GM08714 (cell line): ENCODE measurements around the gene FNDC3B.

Source experiments
- H3K4me3 ChIP-seq: fragments of 200-500 bp; sonication (Bioruptor generic); 2 replicates; pipeline ENCODE4 v1.5.1; 2014; ENCODE audit warnings: mild to moderate bottlenecking, low read length, inconsistent platforms
- ZNF274 ChIP-seq: IDR thresholded peaks from 2 replicates; pipeline ENCODE4 v1.6.1; 2012; ENCODE audit warnings: mild to moderate bottlenecking, low read depth, low read length

Gene FNDC3B

GRCh38 chr3:172056416-172056815, 17.0 kb downstream of the FNDC3B start:
- H3K4me3 ChIP-seq: no peak overlapping the region
- no peak for TF ChIP-seq ZNF274

GRCh38 chr3:172057059-172057458, 17.7 kb downstream of the FNDC3B start:
- H3K4me3 ChIP-seq: no peak overlapping the region
- no peak for TF ChIP-seq ZNF274

DNA sequence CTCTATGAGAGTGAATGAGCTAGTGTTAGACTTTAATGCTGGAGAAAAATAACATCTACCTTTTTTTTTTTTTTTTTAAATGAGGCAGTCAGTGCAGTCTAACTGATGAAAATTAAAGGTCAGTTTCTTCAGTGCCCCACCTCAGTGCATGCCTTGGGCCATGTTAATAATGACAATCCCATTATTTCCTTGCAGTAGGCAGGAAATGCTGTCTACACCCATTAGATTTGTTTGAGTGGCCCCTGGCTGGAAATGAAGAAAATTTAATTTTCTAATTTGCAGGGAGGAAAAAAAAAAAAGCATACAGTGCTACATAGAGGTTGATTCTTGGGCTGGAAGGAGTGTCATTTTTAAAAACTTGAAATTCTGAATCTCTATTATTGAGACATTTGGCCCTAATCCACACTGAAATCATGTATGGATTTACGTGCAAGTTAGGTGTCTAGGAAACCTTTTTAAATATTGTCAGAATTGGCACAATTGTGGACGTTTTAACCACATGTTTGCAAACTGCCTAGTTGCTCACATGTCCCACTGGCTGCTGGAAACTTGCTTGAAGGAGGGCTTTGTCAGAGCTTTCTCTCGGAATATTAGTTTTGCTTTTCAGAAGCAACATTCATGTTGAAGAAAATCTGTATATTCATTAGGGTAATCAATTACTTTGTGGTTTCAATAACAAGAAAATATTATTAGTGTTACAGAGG, 18.4 kb downstream of the FNDC3B start:
- no peak overlapping the region for H3K4me3 ChIP-seq
- TF ChIP-seq ZNF274: no peak

DNA sequence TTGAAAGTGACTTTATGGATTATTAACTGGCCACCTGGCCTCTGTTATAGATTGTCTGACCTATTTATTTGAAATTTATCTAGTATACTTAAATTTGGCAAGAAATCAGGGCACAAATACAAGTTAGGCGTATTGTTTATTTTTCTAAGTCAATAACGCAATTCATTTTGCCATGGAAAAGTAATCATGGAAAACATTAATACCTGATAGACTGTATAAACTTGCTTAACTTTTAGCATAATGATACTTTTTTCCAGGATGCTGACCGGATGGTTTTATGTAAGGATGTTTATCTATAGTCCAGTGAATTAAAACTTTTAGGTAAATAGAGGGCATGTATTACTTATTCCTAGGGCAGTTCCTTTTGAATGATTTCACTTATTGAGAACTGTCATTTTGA, 20.2 kb downstream of the FNDC3B start:
- H3K4me3 ChIP-seq: no peak overlapping the region
- no peak for TF ChIP-seq ZNF274

DNA sequence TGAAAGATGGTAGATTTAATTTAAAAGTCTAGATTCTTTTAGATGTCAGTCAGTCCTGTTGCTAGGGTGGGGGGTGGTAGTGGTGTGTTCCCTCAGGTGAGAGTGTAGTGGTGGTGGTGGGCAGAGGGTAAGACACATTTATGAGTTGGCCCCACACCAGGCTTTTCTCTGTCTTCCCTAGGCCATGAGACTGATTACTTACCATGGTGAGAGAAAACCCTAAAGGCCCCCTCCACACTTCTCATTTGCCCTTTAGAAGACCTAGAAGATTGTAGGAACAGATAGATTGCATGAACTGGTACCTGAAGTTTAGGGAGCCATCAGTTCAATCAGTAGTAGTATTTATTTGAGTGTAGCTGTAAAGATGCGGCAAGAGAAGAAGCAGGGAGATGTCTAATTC, 20.9 kb downstream of the FNDC3B start:
- TF ChIP-seq ZNF274: no peak
- H3K4me3 ChIP-seq: no peak overlapping the region

GRCh38 chr3:172061724-172062184, 22.4 kb downstream of the FNDC3B start:
- no peak for TF ChIP-seq ZNF274

GRCh38 chr3:172062761-172063160, 23.4 kb downstream of the FNDC3B start:
- no peak for TF ChIP-seq ZNF274
- H3K4me3 ChIP-seq: no peak overlapping the region

More at GRCh38 chr3:172061724-172062184, 22.4 kb downstream of the FNDC3B start:
- peak overlapping the region; percentile 49 for H3K4me3 ChIP-seq

- no peak overlapping the region for H3K4me3 ChIP-seq
- TF ChIP-seq ZNF274: no peak
Observed at GRCh38 chr3:172063456-172064432, 24.4 kb downstream of the FNDC3B start.

DNA sequence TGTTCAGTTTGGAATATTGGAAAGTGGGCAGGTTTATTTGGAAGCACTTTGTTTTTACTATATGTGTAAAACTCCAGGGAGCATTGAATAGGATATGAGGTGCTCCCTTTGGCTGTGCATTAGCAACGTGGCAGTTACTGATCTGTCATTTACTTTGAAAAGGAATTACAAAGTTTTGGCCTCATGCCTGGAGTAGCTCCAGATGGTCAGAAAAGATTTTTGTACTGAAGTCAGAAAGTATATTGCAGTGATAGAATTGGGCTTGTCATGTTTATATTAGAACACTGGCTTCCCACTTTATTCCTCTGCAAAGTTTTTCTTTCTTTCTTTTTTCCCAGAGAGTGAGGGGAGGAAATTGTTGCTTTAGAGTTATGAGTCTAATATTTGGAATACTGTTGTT, 26.1 kb downstream of the FNDC3B start:
- no peak overlapping the region for H3K4me3 ChIP-seq
- TF ChIP-seq ZNF274: no peak

- no peak for TF ChIP-seq ZNF274
Observed at GRCh38 chr3:172065967-172066762, 26.8 kb downstream of the FNDC3B start.

GRCh38 chr3:172066880-172067796, 27.8 kb downstream of the FNDC3B start:
- H3K4me3 ChIP-seq: no peak overlapping the region
- TF ChIP-seq ZNF274: no peak

More at GRCh38 chr3:172065967-172066762, 26.8 kb downstream of the FNDC3B start:
- peak overlapping the region; percentile 58; the same call in 1 of the 2 replicates for H3K4me3 ChIP-seq

DNA sequence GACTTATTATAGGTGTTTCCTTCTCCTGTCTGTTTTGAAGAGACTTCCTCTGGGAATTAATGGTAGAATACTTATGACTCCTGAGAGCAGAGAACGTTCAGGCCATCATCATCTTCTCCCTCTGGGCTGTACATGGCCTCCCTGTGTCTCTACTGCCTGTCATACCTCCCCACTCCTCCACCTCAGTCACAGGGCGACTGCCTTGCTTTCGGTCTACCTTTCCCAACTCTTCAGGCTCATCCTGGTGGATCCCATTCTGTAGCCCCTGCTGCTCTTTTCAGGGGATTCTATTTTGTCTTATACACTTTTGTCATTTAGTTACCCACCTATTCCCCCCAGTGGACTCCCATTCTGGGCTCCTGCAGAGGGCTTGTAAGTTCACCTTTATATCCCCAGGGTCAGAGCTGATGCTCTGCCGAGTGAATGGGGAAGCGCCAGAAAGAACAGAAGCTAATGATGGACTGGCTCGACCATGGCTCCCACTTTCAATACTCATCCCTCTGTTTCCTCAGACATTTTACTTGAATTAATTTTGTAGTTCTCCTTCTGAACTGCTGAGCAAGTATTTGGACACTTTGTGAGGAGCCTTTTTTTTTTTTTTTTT, 28.6 kb downstream of the FNDC3B start:
- no peak for TF ChIP-seq ZNF274
- no peak overlapping the region for H3K4me3 ChIP-seq

DNA sequence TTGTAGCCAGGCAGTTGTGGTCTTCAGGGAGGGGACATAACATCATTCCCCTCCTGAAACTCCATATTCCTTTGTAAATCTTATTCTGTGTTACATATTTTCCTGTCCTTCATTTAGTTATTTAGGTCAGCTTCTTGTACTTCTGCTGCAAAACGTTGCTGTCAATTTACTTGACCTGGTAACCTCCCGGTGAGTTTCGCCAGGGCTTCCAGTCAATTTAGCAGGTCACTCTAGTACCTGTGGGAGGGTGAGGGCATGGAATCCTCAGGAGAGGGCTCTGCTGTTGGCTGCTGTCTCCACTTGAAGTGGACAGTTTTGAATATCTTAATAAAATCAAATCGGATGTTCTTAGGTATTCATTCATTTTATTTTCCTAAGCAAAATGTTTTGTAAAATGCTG, 29.6 kb downstream of the FNDC3B start:
- H3K4me3 ChIP-seq: no peak overlapping the region
- TF ChIP-seq ZNF274: no peak
